BLaER1 treated with 17β-estradiol and CSF1 and Interleukin-3, amounts not matched to agents 10 nM and 100 nM (cell line): Measurements from ENCODE around the gene LLGL1.

Experiments used
- H3K27ac ChIP-seq, 11 experiments: shearing (Covaris generic); formaldehyde crosslinking; 2 replicates each; pipeline ENCODE4 v1.8.1; 2022
- H3K27me3 ChIP-seq, 11 experiments: shearing (Covaris generic); formaldehyde crosslinking; 2 replicates each; pipeline ENCODE4 v1.8.1; 2022
- H3K36me3 ChIP-seq, 11 experiments: shearing (Covaris generic); formaldehyde crosslinking; 2 replicates each; pipeline ENCODE4 v1.8.1; 2022
- H3K4me1 ChIP-seq, 10 experiments: shearing (Covaris generic); formaldehyde crosslinking; 2 replicates each; pipeline ENCODE4 v1.8.1; 2022
- H3K4me2 ChIP-seq, 11 experiments: shearing (Covaris generic); formaldehyde crosslinking; 2 replicates each; pipeline ENCODE4 v1.8.1; 2022
- H3K4me3 ChIP-seq, 10 experiments: shearing (Covaris generic); formaldehyde crosslinking; 2 replicates each; pipeline ENCODE4 v1.8.1; 2022
- H3K9ac ChIP-seq, 11 experiments: shearing (Covaris generic); formaldehyde crosslinking; 2 replicates each; pipeline ENCODE4 v1.8.1; 2022
- H3K9me3 ChIP-seq, 11 experiments: shearing (Covaris generic); formaldehyde crosslinking; replicated peaks in 1 of 11; 2 replicates each; pipeline ENCODE4 v1.8.1; 2022
- H4K20me1 ChIP-seq, 11 experiments: shearing (Covaris generic); formaldehyde crosslinking; 2 replicates each; pipeline ENCODE4 v1.8.1; 2022
- Cebpa-rat ChIP-seq, 11 experiments: shearing (Covaris generic); IDR thresholded peaks; 2 replicates each; pipeline ENCODE4 v1.8.1; 2022

The LLGL1 gene

DNA sequence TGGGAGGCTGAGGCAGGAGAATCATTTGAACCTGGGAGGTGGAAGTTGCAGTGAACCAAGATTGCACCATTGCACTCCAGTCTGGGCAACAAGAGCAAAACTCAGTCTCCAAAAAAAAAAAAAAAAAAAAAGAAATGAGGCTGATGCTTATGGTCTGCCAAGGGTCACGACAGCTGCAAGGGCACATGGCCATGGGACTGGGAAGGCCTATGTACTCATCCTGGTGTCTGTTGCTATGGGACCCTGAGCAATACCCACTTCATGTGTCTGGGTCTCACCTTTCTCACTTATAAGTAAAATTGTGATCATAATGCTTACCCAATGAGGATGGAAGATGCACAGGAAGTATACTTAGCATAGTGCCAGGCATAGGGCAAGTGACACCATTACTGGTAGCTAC lies 51.6 kb downstream of the LLGL1 start:
- no peak for TF ChIP-seq Cebpa-rat (IDR thresholded peaks at IDR 0.05)
- H3K36me3 ChIP-seq: peaks cover 91 to 100% (median 99%) of the 10 kb centered on the region in 11 experiments
- H3K9me3 ChIP-seq: no peaks in the 10 kb centered on the region
- no peak overlapping the region; a peak in 1 of 22 replicates for H3K9ac ChIP-seq
- no peak overlapping the region for H3K4me2 ChIP-seq
- H3K27ac ChIP-seq: no peak overlapping the region
- 0 out of 20 replicates have a peak, but pooled peaks cover 0 to 4% (median 0%) of the 10 kb centered on the region in 10 experiments for H3K4me1 ChIP-seq
- H3K27me3 ChIP-seq: no peaks in the 10 kb centered on the region
- no peak overlapping the region for H3K4me3 ChIP-seq
- peaks cover 0 to 82% (median 37%) of the 10 kb centered on the region in 11 experiments; a peak in 16 of 22 replicates for H4K20me1 ChIP-seq

DNA sequence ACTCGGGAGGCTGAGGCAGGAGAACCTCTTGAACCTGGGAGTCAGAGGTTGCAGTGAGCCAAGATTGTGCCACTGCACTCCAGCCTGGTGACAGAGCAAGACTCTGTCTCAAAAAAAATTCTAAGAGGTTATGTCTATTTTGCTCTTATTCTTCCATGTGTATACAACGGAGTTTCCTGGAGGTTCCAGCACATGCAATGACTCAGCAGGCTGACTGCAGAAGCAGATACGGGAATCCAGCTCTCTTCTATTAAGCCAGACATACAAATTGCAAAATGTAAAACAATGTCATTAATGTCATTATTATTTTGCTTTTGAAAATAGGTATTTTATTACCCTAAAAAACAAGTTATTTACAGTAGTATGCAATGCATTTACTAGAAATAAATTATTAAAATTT lies 53.4 kb downstream of the LLGL1 start:
- Histone ChIP-seq H3K9me3 (no peaks in the 10 kb centered on the region), H3K36me3 (peaks cover 97 to 100% (median 99%) of the 10 kb centered on the region in 11 experiments), H3K4me1 (no peaks in the 10 kb centered on the region), H3K4me2 (no peak overlapping the region), H3K27ac (no peak overlapping the region), H3K4me3 (no peak overlapping the region), H3K27me3 (no peaks in the 10 kb centered on the region), H4K20me1 (peaks cover 0 to 84% (median 39%) of the 10 kb centered on the region in 11 experiments; a peak in 16 of 22 replicates), H3K9ac (no peak overlapping the region)
- no peak for TF ChIP-seq Cebpa-rat (IDR thresholded peaks at IDR 0.05)

GRCh38 chr17:18280249-18280648 lies 54.8 kb downstream of the LLGL1 start:
- no peak overlapping the region for H3K4me3 ChIP-seq
- H3K4me2 ChIP-seq: no peak overlapping the region
- no peak overlapping the region for H3K9ac ChIP-seq
- peaks cover 0 to 82% (median 36%) of the 10 kb centered on the region in 11 experiments; a peak in 17 of 22 replicates for H4K20me1 ChIP-seq
- no peak overlapping the region for H3K27ac ChIP-seq
- H3K27me3 ChIP-seq: no peaks in the 10 kb centered on the region
- peaks cover 99 to 100% (median 100%) of the 10 kb centered on the region in 11 experiments for H3K36me3 ChIP-seq
- no peaks in the 10 kb centered on the region for H3K4me1 ChIP-seq
- no peak for TF ChIP-seq Cebpa-rat (IDR thresholded peaks at IDR 0.05)
- H3K9me3 ChIP-seq: no peaks in the 10 kb centered on the region

GRCh38 chr17:18280766-18281371 lies 55.4 kb downstream of the LLGL1 start:
- Histone ChIP-seq H3K27ac (no peak overlapping the region), H4K20me1 (peaks cover 0 to 84% (median 36%) of the 10 kb centered on the region in 11 experiments; a peak in 17 of 22 replicates), H3K9ac (no peak overlapping the region), H3K9me3 (no peaks in the 10 kb centered on the region), H3K4me1 (no peaks in the 10 kb centered on the region), H3K27me3 (no peaks in the 10 kb centered on the region), H3K4me2 (no peak overlapping the region), H3K36me3 (peaks cover 99 to 100% (median 100%) of the 10 kb centered on the region in 11 experiments), H3K4me3 (no peak overlapping the region)
- TF ChIP-seq Cebpa-rat (IDR thresholded peaks at IDR 0.05): no peak

DNA sequence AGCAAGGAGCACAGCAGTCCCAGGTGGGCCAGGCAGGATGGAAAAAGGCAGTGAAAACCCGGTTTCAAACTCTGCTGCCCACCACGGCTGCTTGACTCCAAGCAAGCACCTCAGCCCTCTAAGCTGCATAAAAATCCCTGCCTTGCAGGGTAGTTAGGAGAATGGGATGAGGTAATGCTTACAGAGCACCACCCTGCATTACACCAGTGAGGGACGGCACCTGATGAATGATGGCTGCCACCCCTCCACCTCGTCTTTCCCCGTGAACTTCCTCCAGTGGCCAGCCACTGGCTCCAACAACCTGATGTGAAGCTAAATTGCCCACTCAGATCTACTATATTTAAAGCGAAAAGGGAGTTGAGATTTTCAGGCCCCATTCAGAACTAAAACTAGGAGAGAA lies 56.4 kb downstream of the LLGL1 start:
- no peak overlapping the region for H3K27ac ChIP-seq
- no peak overlapping the region for H3K4me2 ChIP-seq

GRCh38 chr17:18285296-18285695 lies 59.9 kb downstream of the LLGL1 start:
- no peak overlapping the region for H3K4me3 ChIP-seq
- H3K27me3 ChIP-seq: no peaks in the 10 kb centered on the region
- no peak overlapping the region for H3K4me2 ChIP-seq
- H3K4me1 ChIP-seq: no peaks in the 10 kb centered on the region
- no peak for TF ChIP-seq Cebpa-rat (IDR thresholded peaks at IDR 0.05)
- peaks cover 97 to 100% (median 98%) of the 10 kb centered on the region in 11 experiments for H3K36me3 ChIP-seq
- no peak overlapping the region for H3K27ac ChIP-seq
- H4K20me1 ChIP-seq: peaks cover 0 to 63% (median 20%) of the 10 kb centered on the region in 11 experiments; a peak in 16 of 22 replicates
- no peaks in the 10 kb centered on the region for H3K9me3 ChIP-seq
- no peak overlapping the region for H3K9ac ChIP-seq

More for the DNA sequence above, 56.4 kb downstream of the LLGL1 start:
- Histone ChIP-seq H3K4me3 (no peak overlapping the region), H3K27me3 (no peaks in the 10 kb centered on the region), H4K20me1 (peaks cover 0 to 81% (median 34%) of the 10 kb centered on the region in 11 experiments; a peak in 17 of 22 replicates), H3K4me1 (no peaks in the 10 kb centered on the region), H3K9me3 (no peaks in the 10 kb centered on the region), H3K9ac (no peak overlapping the region), H3K36me3 (peaks cover 99 to 100% (median 100%) of the 10 kb centered on the region in 11 experiments)
- no peak for TF ChIP-seq Cebpa-rat (IDR thresholded peaks at IDR 0.05)

GRCh38 chr17:18291718-18292540 lies 66.5 kb downstream of the LLGL1 start:
- Histone ChIP-seq H3K4me2 (no peak overlapping the region), H3K27me3 (no peaks in the 10 kb centered on the region), H3K27ac (peak overlapping the region in 2 of 11 experiments; percentile 20 to 22; a peak in 3 of 22 replicates), H3K36me3 (peaks cover 79 to 100% (median 97%) of the 10 kb centered on the region in 11 experiments), H3K9ac (no peak overlapping the region; a peak in 2 of 22 replicates), H3K4me1 (peaks cover 0 to 11% (median 7%) of the 10 kb centered on the region in 10 experiments; a peak in 13 of 20 replicates), H3K4me3 (no peak overlapping the region), H3K9me3 (no peaks in the 10 kb centered on the region), H4K20me1 (peaks cover 0 to 18% (median 6%) of the 10 kb centered on the region in 11 experiments; a peak in 6 of 22 replicates)
- no peak for TF ChIP-seq Cebpa-rat (IDR thresholded peaks at IDR 0.05)
